MCF 10A (cell line): ENCODE results near the gene ZIC1. TPM values are rescaled to one million over a fixed set of nuclear protein-coding genes. Genes with fewer than 3 reads are reported as not detected.

ENCODE experiments used
- BruUV-seq: library from RNA; stranded (reverse); fragments of 400-500 nt; replicated peaks from 2 replicates; lab custom pipeline; 2021; lab: Mats Ljungman, UMichigan
- CTCF ChIA-PET: fragments of 300-600 bp; sonication (Branson Sonifier 250); formaldehyde crosslinking; extraction: SDS; loops from one replicate; lab custom pipeline; 2021; ENCODE audit warnings: antibody characterized with exemption, inconsistent platforms; lab: Yijun Ruan, JAX
- POLR2A ChIA-PET: fragments of 300-600, 350-650 bp; sonication (Branson Sonifier 250); formaldehyde crosslinking; extraction: SDS; loops from one replicate; lab custom pipeline; 2020; ENCODE audit warnings: antibody characterized with exemption, inconsistent platforms; lab: Yijun Ruan, JAX
- DNase-seq: peaks from one replicate; pipeline ENCODE4 v3.0.0-alpha.2; 2018; ENCODE audit not compliant: unreplicated experiment
- H3K27ac Mint-ChIP-seq: one replicate; pipeline ENCODE4 v1.8.0; 2022; ENCODE audit warnings: mild to moderate bottlenecking, low read depth, mixed read lengths; ENCODE audit not compliant: unreplicated experiment
- H3K27me3 Mint-ChIP-seq: one replicate; pipeline ENCODE4 v1.8.0; 2022; ENCODE audit warnings: mixed read lengths; ENCODE audit not compliant: insufficient read depth, unreplicated experiment
- H3K36me3 Mint-ChIP-seq: one replicate; pipeline ENCODE4 v1.8.0; 2022; ENCODE audit warnings: mild to moderate bottlenecking, moderate library complexity, mixed read lengths; ENCODE audit not compliant: insufficient read depth, unreplicated experiment
- H3K4me1 Mint-ChIP-seq: one replicate; pipeline ENCODE4 v1.8.0; 2022; ENCODE audit warnings: mixed read lengths; ENCODE audit not compliant: insufficient read depth, unreplicated experiment
- H3K4me3 Mint-ChIP-seq: one replicate; pipeline ENCODE4 v1.8.0; 2022; ENCODE audit warnings: mild to moderate bottlenecking, moderate library complexity, mixed read lengths; ENCODE audit not compliant: unreplicated experiment
- H3K9me3 Mint-ChIP-seq: one replicate; pipeline ENCODE4 v1.8.0; 2022; ENCODE audit warnings: mixed read lengths; ENCODE audit not compliant: unreplicated experiment
- intact Hi-C: fragments of 100-400 bp; cut with micrococcal nuclease; formaldehyde crosslinking; loops from 2 replicates; pipeline ENCODE4 v1.14.1; 2022
- total RNA-seq: library from RNA; stranded (reverse); gene quantifications from 2 replicates; pipeline ENCODE4 v1.2.3, GENCODE V29; 2022
- TF ChIP-seq, protein P1 (sequence below): fragments of 200-600 bp; IDR thresholded peaks from one replicate; pipeline ENCODE4 v1.8.0; 2022; ENCODE audit warnings: antibody characterized with exemption, mild to moderate bottlenecking; ENCODE audit not compliant: unreplicated experiment

ZIC1 gene
- total RNA-seq, 1 experiment from 2014 or later = not detected

- POLR2A ChIA-PET = no interaction called here
- TF ChIP-seq, protein P1, sequence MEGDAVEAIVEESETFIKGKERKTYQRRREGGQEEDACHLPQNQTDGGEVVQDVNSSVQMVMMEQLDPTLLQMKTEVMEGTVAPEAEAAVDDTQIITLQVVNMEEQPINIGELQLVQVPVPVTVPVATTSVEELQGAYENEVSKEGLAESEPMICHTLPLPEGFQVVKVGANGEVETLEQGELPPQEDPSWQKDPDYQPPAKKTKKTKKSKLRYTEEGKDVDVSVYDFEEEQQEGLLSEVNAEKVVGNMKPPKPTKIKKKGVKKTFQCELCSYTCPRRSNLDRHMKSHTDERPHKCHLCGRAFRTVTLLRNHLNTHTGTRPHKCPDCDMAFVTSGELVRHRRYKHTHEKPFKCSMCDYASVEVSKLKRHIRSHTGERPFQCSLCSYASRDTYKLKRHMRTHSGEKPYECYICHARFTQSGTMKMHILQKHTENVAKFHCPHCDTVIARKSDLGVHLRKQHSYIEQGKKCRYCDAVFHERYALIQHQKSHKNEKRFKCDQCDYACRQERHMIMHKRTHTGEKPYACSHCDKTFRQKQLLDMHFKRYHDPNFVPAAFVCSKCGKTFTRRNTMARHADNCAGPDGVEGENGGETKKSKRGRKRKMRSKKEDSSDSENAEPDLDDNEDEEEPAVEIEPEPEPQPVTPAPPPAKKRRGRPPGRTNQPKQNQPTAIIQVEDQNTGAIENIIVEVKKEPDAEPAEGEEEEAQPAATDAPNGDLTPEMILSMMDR = no peak
- CTCF ChIA-PET = no interaction called here
- H3K4me3 Mint-ChIP-seq = no peak overlapping the region
- H3K4me1 Mint-ChIP-seq = no peaks in the 10 kb centered on the region
- no peaks in the 10 kb centered on the region for H3K9me3 Mint-ChIP-seq
- peaks cover 99% of the 10 kb centered on the region for H3K27me3 Mint-ChIP-seq
- H3K36me3 Mint-ChIP-seq = no peaks in the 10 kb centered on the region
- BruUV-seq = no TSS peak
- no peak overlapping the region for H3K27ac Mint-ChIP-seq
- intact Hi-C loops = no loop called here
- DNase-seq = no peak
Observed at GRCh38 chr3:147372525-147373027, 36.6 kb upstream of the ZIC1 start.

- ChIA-PET CTCF (interaction anchor here (0.6 kb wide), 1 partner anchor 724 kb away, joined by 3 read pairs; no protein-coding TSS in a partner anchor), POLR2A (no interaction called here)
- intact Hi-C loops = no loop called here
- no peak overlapping the region for H3K4me3 Mint-ChIP-seq
- H3K36me3 Mint-ChIP-seq = no peaks in the 10 kb centered on the region
- no peaks in the 10 kb centered on the region for H3K4me1 Mint-ChIP-seq
- no TSS peak for BruUV-seq
- H3K27ac Mint-ChIP-seq = no peak overlapping the region
- TF ChIP-seq, protein P1 = no peak
- no peak for DNase-seq
- H3K9me3 Mint-ChIP-seq = no peaks in the 10 kb centered on the region
- peaks cover 99% of the 10 kb centered on the region for H3K27me3 Mint-ChIP-seq
Observed at GRCh38 chr3:147373301-147373700, 35.9 kb upstream of the ZIC1 start.

DNA sequence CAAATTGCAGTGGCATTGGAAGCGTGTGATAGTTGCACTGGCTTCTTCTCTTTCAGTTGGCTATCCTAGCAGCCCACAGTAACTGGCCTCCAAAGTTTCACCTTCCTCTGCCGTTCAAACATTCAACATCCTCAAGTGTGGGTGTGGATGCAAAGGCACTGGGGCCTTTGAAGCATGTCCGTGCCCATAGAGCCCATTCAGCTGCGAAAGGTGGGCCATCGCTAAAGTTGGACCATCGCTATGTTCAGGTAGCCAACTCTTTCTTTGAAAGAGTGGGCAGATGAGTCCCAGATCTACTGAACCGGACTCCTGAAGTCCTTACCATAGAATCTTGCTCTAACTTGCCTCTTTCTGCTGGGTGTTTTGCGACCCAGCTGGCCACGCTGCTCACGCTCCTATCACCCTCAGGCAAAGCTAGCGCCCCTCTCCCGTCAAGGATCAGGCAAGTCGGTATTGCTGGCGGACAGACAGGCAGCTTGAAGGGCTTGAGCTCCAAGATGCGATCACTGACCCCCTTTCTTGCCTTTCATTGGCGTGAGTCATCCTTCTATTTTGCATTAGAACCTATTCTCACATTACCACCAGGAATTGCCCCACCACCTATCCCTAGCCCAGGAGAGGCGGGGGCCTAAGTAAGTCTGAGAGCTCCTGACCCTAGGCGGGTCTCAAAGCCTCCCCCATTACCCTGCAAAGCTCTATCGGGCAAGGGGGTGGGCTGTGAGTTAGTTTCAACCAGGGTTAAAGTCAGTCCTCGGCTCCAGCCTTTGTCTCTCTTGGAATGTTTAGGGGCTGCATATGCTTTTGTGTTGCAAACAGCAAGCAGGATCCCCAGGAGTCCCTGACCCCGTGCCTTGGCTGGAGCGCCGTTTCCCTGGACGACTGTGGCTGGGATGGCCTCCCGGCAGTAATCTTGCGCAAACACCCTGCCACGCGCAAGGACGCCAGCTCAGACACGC, 31.5 kb upstream of the ZIC1 start:
- Mint-ChIP-seq H3K27me3 (peaks cover 93% of the 10 kb centered on the region), H3K36me3 (no peaks in the 10 kb centered on the region), H3K27ac (no peak overlapping the region), H3K4me3 (no peak overlapping the region), H3K4me1 (no peaks in the 10 kb centered on the region), H3K9me3 (no peaks in the 10 kb centered on the region)
- ChIA-PET CTCF (interaction anchor here (0.7 to 1.7 kb wide), 2 partner anchors 16 to 699 kb away, joined by 4 to 8 read pairs; no protein-coding TSS in a partner anchor), POLR2A (interaction anchor here (0.7 kb wide), 1 partner anchor 597 kb away, joined by 3 read pairs; no protein-coding TSS in a partner anchor)
- DNase-seq = no peak
- intact Hi-C loops = no loop called here
- no TSS peak for BruUV-seq
- TF ChIP-seq, protein P1 = no peak

- Mint-ChIP-seq H3K4me1 (no peaks in the 10 kb centered on the region), H3K27ac (no peak overlapping the region), H3K9me3 (no peaks in the 10 kb centered on the region), H3K27me3 (peaks cover 89% of the 10 kb centered on the region), H3K4me3 (no peak overlapping the region), H3K36me3 (no peaks in the 10 kb centered on the region)
- TF ChIP-seq, protein P1 = no peak
- no peak for DNase-seq
- ChIA-PET POLR2A (no interaction called here), CTCF (no interaction called here)
- no TSS peak for BruUV-seq
- intact Hi-C loops = no loop called here
Observed at GRCh38 chr3:147379651-147380050, 29.5 kb upstream of the ZIC1 start.
